Measurements from ENCODE around the gene LRRC46. TPM values are rescaled to one million over a fixed set of nuclear protein-coding genes. Genes with fewer than 3 reads are reported as not detected.

LRRC46 gene
- total and polyA plus RNA-seq, 4 donors, result 9.3 to 25.3 (median 10.7) TPM

DNA sequence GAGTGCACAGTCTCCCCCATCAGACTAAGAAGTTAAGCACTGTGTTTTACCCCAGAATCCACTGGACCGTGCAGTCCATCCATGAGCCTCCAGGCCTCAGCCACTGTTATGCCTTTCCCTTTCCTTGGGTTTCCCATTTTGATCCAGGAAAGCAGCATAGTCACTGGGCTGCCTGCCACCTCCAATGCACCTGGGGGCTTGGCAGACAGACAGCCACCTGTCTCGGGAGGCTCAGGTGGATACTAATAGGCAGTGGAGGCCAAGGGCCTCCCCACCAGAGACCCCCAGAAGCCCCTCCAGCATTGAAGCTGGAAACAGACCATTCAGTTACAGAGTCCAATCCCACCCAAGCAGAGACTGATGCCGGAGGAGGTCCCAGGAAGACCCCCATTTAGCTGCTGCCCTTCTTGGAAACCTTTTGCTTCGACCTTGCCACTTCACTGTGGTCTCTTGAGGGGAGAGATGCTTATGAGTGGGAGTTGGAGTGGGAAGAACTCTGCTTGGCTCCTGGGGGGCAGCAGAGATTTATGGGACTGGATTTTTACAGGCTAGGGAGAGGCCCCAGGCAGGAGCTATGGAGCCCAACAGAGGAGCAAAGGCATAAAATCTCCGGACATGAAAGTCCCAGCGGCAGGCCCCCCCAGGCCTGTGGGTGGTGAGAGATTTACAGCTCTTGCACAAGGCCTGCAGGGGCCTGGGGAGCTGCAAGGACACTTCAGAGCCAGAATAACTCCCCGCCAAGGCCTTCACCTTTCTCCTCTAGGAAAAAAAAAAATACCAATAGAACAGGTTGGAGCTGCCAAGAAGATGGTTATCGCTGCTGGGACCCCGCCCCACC is 52.3 kb downstream of the LRRC46 start:
- H3K9ac ChIP-seq (ENCODE audit: insufficient read depth in 1 of 2, low read length in 2 of 2), result no peak overlapping the region
- ATAC-seq (ENCODE audit: insufficient read depth, low FRiP score), result no peak
- no peak overlapping the region for H3K27ac ChIP-seq (ENCODE audit: low read depth in 1 of 2, low read length in 1 of 2)
- H3K36me3 ChIP-seq (ENCODE audit: control insufficient read depth in 4 of 4, insufficient read depth in 4 of 4, low read length in 4 of 4), result no peaks in the 10 kb centered on the region
- H3K27me3 ChIP-seq (ENCODE audit: control insufficient read depth in 3 of 3, insufficient read depth in 3 of 3, low read length in 2 of 3), result no peaks in the 10 kb centered on the region
- no peak overlapping the region for H3K4me3 ChIP-seq
- 71 to 82% methylated on average over 9 of the region's 9 CpGs for WGBS, 2 donors
- peaks cover 0 to 38% (median 10%) of the 10 kb centered on the region in 5 donors for H3K4me1 ChIP-seq (ENCODE audit: control insufficient read depth in 5 of 5, insufficient read depth in 5 of 5, low read length in 5 of 5)
- TF ChIP-seq, protein P1, sequence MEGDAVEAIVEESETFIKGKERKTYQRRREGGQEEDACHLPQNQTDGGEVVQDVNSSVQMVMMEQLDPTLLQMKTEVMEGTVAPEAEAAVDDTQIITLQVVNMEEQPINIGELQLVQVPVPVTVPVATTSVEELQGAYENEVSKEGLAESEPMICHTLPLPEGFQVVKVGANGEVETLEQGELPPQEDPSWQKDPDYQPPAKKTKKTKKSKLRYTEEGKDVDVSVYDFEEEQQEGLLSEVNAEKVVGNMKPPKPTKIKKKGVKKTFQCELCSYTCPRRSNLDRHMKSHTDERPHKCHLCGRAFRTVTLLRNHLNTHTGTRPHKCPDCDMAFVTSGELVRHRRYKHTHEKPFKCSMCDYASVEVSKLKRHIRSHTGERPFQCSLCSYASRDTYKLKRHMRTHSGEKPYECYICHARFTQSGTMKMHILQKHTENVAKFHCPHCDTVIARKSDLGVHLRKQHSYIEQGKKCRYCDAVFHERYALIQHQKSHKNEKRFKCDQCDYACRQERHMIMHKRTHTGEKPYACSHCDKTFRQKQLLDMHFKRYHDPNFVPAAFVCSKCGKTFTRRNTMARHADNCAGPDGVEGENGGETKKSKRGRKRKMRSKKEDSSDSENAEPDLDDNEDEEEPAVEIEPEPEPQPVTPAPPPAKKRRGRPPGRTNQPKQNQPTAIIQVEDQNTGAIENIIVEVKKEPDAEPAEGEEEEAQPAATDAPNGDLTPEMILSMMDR (IDR thresholded peaks at IDR 0.05; ENCODE audit: control extremely low read depth, extremely low read depth), result no peak
- DNase-seq, result peak; percentile 55 to 83 (median 74)
- H3K9me3 ChIP-seq (ENCODE audit: control insufficient read depth in 4 of 4, insufficient read depth in 3 of 4, low read length in 3 of 4), result no peaks in the 10 kb centered on the region

DNA sequence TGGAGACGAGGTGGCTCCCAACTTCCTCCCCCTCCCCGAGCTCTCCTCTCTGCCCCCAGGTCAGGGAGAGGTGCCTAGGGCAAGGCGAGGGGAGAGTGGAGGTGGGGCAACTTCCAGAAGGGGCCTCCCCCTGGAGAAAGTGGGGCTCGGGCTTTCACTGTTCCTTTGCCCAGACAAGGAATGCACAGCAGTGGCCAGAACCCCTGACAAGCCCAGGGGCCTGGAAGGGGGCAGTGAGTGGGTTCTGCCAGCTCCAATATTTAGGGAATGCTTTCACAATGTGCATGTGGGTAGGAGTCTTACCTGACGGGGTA is 52.9 kb downstream of the LRRC46 start:
- H3K36me3 ChIP-seq (ENCODE audit: control insufficient read depth in 4 of 4, insufficient read depth in 4 of 4, low read length in 4 of 4), result no peaks in the 10 kb centered on the region
- TF ChIP-seq, protein P1 (IDR thresholded peaks at IDR 0.05; ENCODE audit: control extremely low read depth, extremely low read depth), result no peak
- ATAC-seq (ENCODE audit: insufficient read depth, low FRiP score) (no peak), DNase-seq (no peak)
- peaks cover 0 to 34% (median 10%) of the 10 kb centered on the region in 5 donors for H3K4me1 ChIP-seq (ENCODE audit: control insufficient read depth in 5 of 5, insufficient read depth in 5 of 5, low read length in 5 of 5)
- H3K9me3 ChIP-seq (ENCODE audit: control insufficient read depth in 4 of 4, insufficient read depth in 3 of 4, low read length in 3 of 4), result no peaks in the 10 kb centered on the region
- no peak overlapping the region for H3K27ac ChIP-seq (ENCODE audit: low read depth in 1 of 2, low read length in 1 of 2)
- H3K4me3 ChIP-seq, result no peak overlapping the region
- H3K27me3 ChIP-seq (ENCODE audit: control insufficient read depth in 3 of 3, insufficient read depth in 3 of 3, low read length in 2 of 3), result no peaks in the 10 kb centered on the region
- H3K9ac ChIP-seq (ENCODE audit: insufficient read depth in 1 of 2, low read length in 2 of 2), result no peak overlapping the region
- 43 to 61% methylated on average over 5 of the region's 5 CpGs for WGBS, 2 donors

DNA sequence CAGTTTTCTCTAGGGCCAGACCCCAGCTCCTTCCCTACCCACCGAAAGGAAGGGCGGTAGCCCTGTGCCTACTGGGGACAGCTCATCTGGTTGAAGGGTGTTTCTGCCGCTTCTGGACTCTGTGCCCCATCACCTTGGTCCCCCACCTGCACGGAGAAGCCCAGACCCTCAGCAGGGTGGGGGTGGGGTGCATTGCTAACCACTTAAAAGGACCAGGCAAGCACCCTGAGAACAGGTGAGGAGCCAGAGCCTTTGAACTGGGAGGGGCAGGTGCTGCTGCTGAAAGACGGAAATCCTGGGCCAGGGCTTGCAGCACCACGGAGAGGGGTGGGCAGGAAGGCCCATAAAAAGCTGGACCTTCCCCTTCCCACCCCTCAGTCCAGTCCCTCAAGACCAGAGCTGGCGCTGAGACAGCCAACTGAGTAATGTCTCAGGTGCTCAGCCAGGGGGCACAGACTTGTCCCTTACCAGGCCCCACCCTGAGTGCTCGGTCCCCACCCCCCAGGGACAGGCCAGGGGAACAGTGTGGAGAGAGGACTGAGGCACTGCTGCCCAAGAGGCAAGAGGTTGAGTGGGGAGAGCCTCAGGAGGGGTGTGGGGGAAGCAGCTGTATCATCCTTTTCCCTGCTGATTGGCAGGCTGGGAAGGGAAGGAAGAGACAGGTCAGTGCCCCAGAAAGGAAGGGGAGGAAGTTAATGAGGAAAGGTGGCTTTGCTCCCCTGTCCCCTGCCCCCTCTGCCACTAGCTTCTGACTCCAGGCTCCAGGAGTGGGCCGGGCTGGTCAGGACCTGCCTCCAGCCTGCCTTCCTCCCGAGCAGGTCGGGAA is 53.6 kb downstream of the LRRC46 start:
- H3K36me3 ChIP-seq (ENCODE audit: control insufficient read depth in 4 of 4, insufficient read depth in 4 of 4, low read length in 4 of 4), result no peaks in the 10 kb centered on the region
- H3K4me3 ChIP-seq, result no peak overlapping the region
- WGBS, 2 donors, result 66 to 71% methylated on average over 11 of the region's 11 CpGs
- H3K9me3 ChIP-seq (ENCODE audit: control insufficient read depth in 4 of 4, insufficient read depth in 3 of 4, low read length in 3 of 4), result no peaks in the 10 kb centered on the region
- H3K27me3 ChIP-seq (ENCODE audit: control insufficient read depth in 3 of 3, insufficient read depth in 3 of 3, low read length in 2 of 3), result no peaks in the 10 kb centered on the region
- H3K9ac ChIP-seq (ENCODE audit: insufficient read depth in 1 of 2, low read length in 2 of 2), result no peak overlapping the region
- peaks cover 0 to 34% (median 10%) of the 10 kb centered on the region in 5 donors for H3K4me1 ChIP-seq (ENCODE audit: control insufficient read depth in 5 of 5, insufficient read depth in 5 of 5, low read length in 5 of 5)
- TF ChIP-seq, protein P1 (IDR thresholded peaks at IDR 0.05; ENCODE audit: control extremely low read depth, extremely low read depth), result no peak
- DNase-seq (no peak), ATAC-seq (ENCODE audit: insufficient read depth, low FRiP score) (no peak)
- H3K27ac ChIP-seq (ENCODE audit: low read depth in 1 of 2, low read length in 1 of 2), result peak overlapping the region in 1 of 2 donors; percentile 11

Other genes with a start within 250 kb of the LRRC46 start
- gene KPNB1, start 181.8 kb upstream of the LRRC46 start, total RNA-seq, result 100 to 1,000 TPM; 205 to 258 TPM
- gene KPNB1, start 181.8 kb upstream of the LRRC46 start, polyA plus RNA-seq, result 100 to 1,000 TPM in 1 of 2 donors, 10 to 100 TPM in 1; 40.1 to 112 TPM
- 10 to 100 TPM in 1 of 2 donors, 1 to 10 TPM in 1; 9.0 to 12.1 TPM for gene TBKBP1, start 137.5 kb upstream of the LRRC46 start, total RNA-seq
- gene TBKBP1, start 137.5 kb upstream of the LRRC46 start, polyA plus RNA-seq, result 10 to 100 TPM; 12.2 to 14.0 TPM
- gene TBX21, start 98.4 kb upstream of the LRRC46 start, total RNA-seq, result 1 to 10 TPM in 1 of 2 donors, under 1 TPM in 1; 0.77 to 2.0 TPM
- gene TBX21, start 98.4 kb upstream of the LRRC46 start, polyA plus RNA-seq, result under 1 TPM; 0.53 to 0.82 TPM
- 10 to 100 TPM in 1 of 2 donors, 1 to 10 TPM in 1; 9.3 to 25.3 TPM for gene OSBPL7, start 9.9 kb upstream of the LRRC46 start, total RNA-seq
- 10 to 100 TPM in 1 of 2 donors, 1 to 10 TPM in 1; 7.6 to 12.7 TPM for gene OSBPL7, start 9.9 kb upstream of the LRRC46 start, polyA plus RNA-seq
- gene MRPL10, start 129 bp upstream of the LRRC46 start, total RNA-seq, result 10 to 100 TPM; 18.4 to 32.9 TPM
- 10 to 100 TPM; 27.6 to 38.3 TPM for gene MRPL10, start 129 bp upstream of the LRRC46 start, polyA plus RNA-seq
- 10 to 100 TPM; 26.7 to 37.8 TPM for gene SCRN2, start 9.6 kb downstream of the LRRC46 start, total RNA-seq
- 10 to 100 TPM; 22.8 to 61.7 TPM for gene SCRN2, start 9.6 kb downstream of the LRRC46 start, polyA plus RNA-seq
- 1 to 10 TPM; 2.5 to 4.5 TPM for gene SP6, start 19.5 kb downstream of the LRRC46 start, total RNA-seq
- gene SP6, start 19.5 kb downstream of the LRRC46 start, polyA plus RNA-seq, result 1 to 10 TPM; 2.3 to 4.4 TPM
- 10 to 100 TPM in 1 of 2 donors, 1 to 10 TPM in 1; 4.9 to 19.9 TPM for gene SP2, start 64.6 kb downstream of the LRRC46 start, total RNA-seq
- 10 to 100 TPM in 1 of 2 donors, 1 to 10 TPM in 1; 5.8 to 16.4 TPM for gene SP2, start 64.6 kb downstream of the LRRC46 start, polyA plus RNA-seq
- 10 to 100 TPM in 1 of 2 donors, 1 to 10 TPM in 1; 9.3 to 43.9 TPM for gene PNPO, start 109.9 kb downstream of the LRRC46 start, total RNA-seq
- gene PNPO, start 109.9 kb downstream of the LRRC46 start, polyA plus RNA-seq, result 10 to 100 TPM; 10.9 to 11.5 TPM
- gene PRR15L, start 126.2 kb downstream of the LRRC46 start, total RNA-seq, result 10 to 100 TPM; 59.5 to 86.9 TPM
- 10 to 100 TPM; 64.2 to 98.5 TPM for gene PRR15L, start 126.2 kb downstream of the LRRC46 start, polyA plus RNA-seq
- 100 to 1,000 TPM; 129 to 167 TPM for gene CDK5RAP3, start 139.4 kb downstream of the LRRC46 start, total RNA-seq
- 100 to 1,000 TPM; 139 to 212 TPM for gene CDK5RAP3, start 139.4 kb downstream of the LRRC46 start, polyA plus RNA-seq
- 10 to 100 TPM in 1 of 2 donors, 1 to 10 TPM in 1; 6.8 to 25.5 TPM for gene COPZ2, start 206.1 kb downstream of the LRRC46 start, total RNA-seq
- 10 to 100 TPM in 1 of 2 donors, 1 to 10 TPM in 1; 6.2 to 16.4 TPM for gene COPZ2, start 206.1 kb downstream of the LRRC46 start, polyA plus RNA-seq
- 100 to 1,000 TPM in 1 of 2 donors, 10 to 100 TPM in 1; 75.7 to 135 TPM for gene NFE2L1, start 216.7 kb downstream of the LRRC46 start, total RNA-seq
- 10 to 100 TPM; 68.8 to 98.4 TPM for gene NFE2L1, start 216.7 kb downstream of the LRRC46 start, polyA plus RNA-seq